HG03060 (cell line): ENCODE data around the gene YBX1.
"Not testable (repeated sequence)": the region's sequence is repeated elsewhere in the genome, so short reads cannot be mapped to it uniquely, and the experiment has no call there.

ENCODE experiments used
- ATAC-seq: cut with Tn5 transposase; IDR thresholded peaks from one replicate; pipeline ENCODE4 v1.9.1; 2021; ENCODE audit warnings: low read depth, moderate number of reproducible peaks; ENCODE audit not compliant: unreplicated experiment

YBX1 gene

GRCh38 chr1:42686418-42686817, 4.2 kb downstream of the YBX1 start:
- no peak for ATAC-seq

DNA sequence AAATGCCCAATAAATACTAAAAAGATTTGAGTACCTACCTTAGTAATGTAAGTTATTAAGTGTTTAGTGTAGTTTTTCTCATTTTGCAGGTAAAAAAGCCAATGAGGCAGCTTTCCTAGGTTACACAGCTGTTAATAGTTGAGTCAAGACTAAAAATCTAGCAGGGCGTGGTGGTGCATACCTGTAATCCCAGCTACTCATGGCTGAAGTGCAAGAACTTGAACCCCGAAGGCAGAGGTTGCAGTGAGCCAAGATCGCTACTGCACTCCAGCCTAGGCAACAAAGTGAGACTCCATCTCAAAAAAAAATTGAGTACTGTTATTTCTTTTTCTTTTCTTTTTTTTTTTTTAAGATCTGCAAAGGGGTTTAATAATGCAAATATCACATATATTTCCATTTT, 7.7 kb downstream of the YBX1 start:
- no peak for ATAC-seq

GRCh38 chr1:42690477-42691156, 8.4 kb downstream of the YBX1 start:
- no peak for ATAC-seq

GRCh38 chr1:42691157-42691498, 8.9 kb downstream of the YBX1 start:
- ATAC-seq, result no peak

DNA sequence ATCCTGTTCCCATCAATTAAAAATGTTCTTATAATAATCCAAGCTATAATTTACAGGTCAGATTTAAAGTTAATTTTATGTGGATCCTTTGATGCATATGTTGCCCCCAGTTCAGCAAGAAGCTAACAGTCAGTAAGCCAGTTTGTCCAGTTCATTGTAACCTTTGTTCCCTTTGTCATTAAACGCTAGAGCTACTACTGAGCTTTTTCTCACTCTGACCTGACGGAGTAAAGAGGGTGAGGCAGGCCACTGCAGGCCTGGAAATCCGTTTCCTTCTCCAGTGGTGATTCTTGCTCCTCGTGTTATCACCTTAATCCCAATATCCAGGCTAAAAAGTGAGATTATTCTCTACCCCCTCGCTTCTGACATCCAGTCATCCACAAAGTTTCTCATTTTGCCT, 10.2 kb downstream of the YBX1 start:
- no peak for ATAC-seq

DNA sequence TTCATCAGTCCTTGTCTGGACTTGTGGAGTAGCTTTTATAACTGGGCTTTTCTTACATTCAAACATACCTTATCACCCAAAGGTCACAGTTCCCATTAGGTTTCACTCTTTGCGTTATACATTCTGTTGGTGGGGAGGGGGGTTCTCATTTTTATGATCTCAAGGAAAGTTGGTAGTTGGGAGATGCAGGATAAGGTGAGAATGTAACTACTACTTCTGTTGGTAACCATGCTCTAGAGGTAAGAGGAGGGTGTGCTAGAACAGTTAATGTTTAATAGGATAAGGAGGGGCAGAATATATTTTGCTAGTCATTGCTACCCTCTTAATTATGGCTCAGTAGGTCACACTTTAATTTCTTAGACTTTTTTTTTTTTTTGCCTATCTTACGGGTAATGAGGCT, 10.7 kb downstream of the YBX1 start:
- no peak for ATAC-seq

DNA sequence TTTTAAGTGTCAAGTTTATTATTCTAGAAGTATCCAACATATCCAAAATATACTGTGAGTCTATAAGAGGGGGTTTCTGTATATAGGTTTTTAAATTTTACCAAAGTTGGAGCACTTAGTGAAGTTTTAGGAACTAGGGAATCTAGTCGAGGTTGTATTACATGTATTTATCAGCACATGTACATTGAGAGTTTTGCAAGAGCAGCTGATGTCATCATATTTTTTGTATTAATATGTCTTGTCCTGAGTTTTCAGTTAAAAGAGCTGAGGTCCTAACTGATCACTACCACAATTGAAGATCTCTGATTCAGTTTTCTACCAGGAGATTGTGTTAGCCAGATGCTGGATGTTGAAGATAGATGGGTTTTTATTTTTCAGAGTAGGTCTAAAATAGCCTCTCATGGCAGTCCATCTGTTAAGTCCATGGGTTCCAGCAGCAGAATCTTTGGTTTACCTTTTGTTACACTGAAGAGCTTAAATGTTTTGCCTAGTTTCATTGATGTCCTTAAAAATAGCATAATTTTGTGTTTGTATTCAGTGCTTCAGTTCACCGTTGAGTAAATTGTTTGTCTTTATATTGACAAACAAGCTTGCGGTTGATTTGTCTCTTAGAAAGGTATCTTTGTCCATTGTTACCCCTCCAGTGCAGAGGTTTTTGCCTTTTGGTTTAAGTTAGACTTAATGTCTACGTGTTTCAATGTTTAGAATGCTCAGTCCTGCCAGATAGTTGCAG, 16.0 kb downstream of the YBX1 start:
- ATAC-seq, result no peak

DNA sequence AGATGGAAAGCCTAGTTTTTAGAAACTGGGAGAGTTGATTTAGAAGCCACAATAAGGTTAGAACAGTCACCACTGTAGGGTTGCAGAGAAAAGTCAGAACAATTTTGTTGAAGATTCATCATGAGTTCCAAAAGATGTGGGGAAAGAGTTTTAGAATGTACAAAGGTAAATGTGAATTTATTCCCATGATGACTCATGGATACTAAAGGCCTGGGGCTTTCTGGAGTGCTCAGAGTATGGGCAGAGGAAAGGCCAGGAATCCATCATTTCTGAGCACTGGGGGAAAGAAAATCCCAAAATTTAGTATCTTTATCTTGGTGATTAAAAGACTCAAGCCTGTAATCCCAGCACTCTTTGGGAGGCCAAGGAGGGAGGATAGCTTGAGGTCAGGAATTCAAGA, 17.8 kb downstream of the YBX1 start:
- ATAC-seq, result no peak

DNA sequence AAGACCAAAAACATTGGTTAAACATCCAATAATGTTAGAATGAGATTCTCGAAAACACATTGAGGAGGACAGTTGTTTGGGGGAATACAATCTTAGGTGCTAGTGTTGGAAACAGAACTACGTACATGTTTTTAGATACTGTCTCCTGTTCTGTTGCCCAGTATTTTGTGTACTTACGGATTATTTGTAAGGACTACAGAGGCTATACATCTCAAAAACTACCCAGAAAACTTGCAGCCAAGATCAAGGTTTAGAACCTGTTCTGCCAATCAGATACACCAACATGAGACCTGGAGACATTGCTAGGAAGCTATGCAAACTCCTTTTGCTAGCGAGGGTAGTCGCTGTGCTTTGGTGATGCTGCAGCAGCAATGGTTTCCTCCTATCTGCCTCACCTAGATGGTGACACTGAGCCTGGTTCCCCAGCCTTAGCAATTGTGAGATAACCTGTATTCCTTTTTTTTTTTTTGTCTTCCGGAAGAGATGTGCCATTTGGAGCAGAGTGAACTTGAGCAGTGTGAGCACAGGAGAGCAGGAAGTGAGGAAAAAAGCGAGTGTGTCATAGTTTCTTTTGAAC, 21.8 kb downstream of the YBX1 start:
- ATAC-seq, result no peak

GRCh38 chr1:42712808-42713207, 30.6 kb downstream of the YBX1 start:
- not testable (repeated sequence) for ATAC-seq

- ATAC-seq, result no peak
These were observed 31.1 kb downstream of the YBX1 start for GRCh38 chr1:42713293-42713692.

DNA sequence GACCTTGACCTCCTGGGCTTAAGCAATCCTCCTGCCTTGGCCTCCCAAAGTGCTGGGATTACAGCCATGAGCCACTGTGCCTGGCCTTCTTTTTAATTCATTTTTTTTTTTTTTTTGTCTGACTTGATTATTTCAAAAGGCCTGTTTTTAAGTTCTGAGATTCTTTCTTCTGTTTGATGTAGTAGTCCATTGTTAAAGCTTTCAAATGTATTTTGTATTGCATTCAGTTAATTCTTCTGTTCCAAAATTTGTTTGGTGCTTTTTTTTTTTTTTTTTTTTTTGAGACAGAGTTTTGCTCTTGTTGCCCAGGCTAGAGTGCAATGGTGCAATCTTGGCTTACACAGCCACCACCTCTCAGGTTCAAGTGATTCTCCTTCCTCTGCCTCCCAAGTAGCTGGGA, 32.2 kb downstream of the YBX1 start:
- not testable (repeated sequence) for ATAC-seq

GRCh38 chr1:42720868-42721267, 38.6 kb downstream of the YBX1 start:
- ATAC-seq, result no peak

- no peak for ATAC-seq
These were observed 39.7 kb downstream of the YBX1 start for GRCh38 chr1:42721926-42722325.

DNA sequence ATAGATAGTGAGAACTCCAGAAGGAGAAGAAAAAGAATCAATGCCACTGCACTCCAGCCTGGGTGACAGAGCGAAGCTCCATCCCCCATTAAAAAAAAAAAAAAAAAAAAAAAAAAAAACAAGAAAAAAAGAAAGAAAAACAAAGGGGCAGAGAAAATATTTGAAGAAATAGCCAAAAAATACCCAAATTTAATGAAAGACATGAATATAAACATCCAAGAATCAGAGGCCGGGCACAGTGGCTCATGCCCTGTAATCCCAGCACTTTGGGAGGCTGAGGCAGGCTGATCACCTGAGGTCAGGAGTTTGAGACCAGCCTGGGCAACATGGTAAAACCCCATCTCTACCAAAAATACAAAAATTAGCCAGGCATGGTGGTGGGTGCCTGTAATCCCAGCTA, 40.2 kb downstream of the YBX1 start:
- not testable (repeated sequence) for ATAC-seq

DNA sequence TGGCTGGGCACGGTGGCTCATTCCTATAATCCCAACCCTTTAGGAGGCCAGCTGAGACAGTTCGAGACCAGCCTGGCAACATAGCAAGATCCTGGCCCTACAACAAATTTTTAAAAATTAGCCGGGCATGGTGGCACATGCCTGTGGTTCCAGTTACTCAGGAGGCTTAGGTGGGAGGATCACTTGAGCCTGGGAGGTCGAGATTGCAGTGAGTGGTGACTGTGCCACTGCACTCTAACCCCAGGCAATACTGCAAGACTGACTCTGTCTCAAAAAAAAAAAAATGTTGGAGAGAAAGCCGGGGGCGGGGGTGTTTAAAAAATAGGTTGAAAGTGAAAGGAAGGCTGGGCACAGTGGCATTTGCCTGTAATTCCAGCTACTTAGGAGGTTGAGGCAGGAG, 41.3 kb downstream of the YBX1 start:
- ATAC-seq, result no peak

- ATAC-seq, result not testable (repeated sequence)
These were observed 43.6 kb downstream of the YBX1 start for GRCh38 chr1:42725820-42726219.

DNA sequence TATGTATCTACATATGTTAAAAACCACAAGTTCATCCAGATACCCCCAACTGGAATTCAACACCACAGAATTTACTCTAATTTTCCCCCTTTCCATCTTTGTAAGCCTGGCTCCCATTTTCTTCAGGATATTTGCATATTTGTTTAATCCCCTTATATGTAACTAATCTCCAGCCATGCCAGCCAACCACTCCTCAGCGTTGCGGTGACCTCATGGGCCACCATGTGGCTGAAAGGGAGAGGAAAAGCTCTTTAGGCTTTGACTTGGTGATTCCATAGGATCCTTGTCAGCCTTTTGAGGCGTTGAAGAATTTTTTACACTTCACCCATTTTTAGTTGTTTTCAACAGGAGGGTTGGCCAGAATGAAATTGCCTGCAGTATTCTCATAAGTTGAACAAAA, 47.8 kb downstream of the YBX1 start:
- no peak for ATAC-seq

GRCh38 chr1:42730988-42731387, 48.8 kb downstream of the YBX1 start:
- ATAC-seq, result no peak

DNA sequence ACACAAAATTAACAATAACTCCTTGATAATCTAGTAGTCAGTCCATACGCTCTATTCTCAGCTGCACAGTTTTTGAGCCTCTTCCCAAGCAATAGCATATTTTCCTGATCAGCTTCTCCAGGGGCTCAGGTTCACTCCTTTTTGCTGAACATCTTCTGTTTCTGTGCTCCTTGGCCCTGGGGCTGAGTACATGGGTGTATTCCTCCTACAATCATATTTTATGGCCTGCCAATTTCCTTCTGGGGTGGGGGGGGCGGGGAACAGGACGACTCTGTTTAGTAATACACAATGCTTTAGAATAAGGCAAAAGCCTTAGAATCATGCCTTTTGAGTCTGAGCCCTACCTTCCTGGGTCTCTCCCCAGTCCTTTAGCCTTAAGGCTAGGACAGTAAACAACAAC, 49.4 kb downstream of the YBX1 start:
- ATAC-seq, result no peak

DNA sequence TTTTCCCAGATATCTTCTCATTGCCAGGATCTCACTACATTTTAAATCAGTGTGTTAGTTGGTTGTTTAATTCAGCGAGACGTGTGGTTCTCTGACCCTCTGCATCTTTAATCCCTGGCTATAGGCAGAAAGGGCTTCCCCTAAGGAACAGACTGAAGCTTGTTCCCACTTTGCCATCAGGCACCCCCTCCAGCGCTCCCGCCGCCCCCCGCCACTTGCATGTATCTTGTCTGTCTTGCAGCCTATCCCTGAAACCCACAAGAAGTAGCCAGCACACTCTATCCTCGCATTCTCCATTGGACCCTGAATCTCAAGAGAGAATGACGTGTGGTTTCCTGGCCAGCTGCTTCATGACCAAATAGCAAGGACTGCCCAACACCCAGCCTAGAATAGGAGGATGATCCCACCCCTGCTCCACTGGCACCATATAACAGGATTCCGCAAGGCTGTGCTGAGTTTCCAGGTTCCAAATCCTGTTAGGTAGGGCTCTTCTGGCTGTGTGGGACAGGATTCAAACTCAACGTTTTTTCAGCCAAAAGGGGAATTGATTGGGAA, 50.0 kb downstream of the YBX1 start:
- no peak for ATAC-seq
